Measurements from ENCODE around the gene OR2A1.
"Not testable (repeated sequence)": the region's sequence is repeated elsewhere in the genome, so short reads cannot be mapped to it uniquely, and the experiment has no call there.

Gene OR2A1

DNA sequence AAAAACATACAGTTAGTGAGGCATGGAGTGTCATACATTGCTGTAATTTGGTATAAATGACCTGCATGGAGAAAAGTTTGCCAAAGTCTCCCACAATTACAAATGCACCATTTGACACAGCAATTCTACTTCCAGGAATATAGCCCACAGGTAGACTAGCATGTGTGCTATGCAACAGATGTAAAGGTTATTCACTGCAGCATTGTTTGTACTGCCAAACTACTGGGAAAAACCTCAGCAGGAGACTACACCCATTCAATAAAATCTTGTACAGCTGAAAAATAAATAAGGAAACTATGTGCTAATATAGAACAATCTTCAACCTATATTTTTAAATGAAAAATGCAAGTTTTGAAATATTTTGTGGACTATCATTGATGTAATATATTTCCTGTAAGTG is 17.8 kb downstream of the OR2A1 start:
- DNase-seq, result not testable (repeated sequence)

- DNase-seq, result not testable (repeated sequence)
These were observed 19.2 kb downstream of the OR2A1 start for GRCh38 chr7:144331221-144331995.

DNA sequence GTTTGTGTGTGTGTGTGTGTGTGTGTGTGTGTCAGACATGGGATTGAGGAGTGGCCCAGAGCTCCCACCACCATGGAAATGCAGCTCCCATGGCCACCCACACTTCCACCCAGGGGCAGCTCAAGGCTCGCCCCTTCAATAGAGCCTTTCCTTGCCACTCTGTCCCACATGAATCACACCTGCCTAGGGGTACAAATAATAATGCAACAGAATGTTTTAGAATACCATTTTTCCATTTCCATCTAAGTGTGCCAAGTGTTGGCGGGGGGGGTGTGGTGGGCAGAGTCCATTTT is 19.7 kb downstream of the OR2A1 start:
- not testable (repeated sequence) for DNase-seq

DNA sequence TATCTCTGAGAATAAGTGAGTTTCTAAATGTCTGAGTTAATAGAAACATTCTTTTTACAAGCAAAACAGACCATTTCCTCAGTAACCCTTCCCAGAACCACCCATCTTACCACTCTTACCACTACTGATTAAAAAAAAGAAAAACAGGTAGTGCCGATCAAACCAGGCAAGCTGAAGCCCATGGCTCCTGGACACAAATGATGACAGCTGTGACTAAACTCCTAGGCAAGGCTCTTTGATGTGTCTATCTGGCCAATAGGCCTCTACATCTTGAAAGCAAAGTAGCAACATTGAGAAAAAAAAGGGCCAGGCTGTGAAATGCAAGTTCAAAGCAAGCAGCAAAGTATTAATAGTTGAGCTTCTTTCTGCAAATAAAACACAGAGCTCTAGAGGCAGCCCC is 36.4 kb downstream of the OR2A1 start:
- not testable (repeated sequence) for DNase-seq

DNA sequence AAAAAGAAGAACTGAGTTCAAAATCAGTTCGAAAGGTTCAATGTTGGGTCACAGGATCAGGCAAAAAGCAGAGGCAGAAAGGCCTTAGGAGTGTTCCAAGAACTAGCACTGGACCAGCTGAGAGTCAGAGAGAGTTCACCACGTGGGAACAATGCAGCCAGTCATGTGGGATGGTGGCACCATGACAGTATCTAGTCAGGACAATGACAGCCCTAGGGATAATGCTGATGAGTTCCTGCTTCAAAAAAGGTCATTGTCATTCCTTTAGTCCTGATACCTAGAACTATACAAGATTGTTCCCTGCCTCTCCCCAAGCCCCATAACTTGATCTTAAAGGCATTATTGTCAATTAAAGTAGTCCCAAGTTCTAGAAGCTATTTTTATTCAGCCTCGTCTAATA is 39.4 kb downstream of the OR2A1 start:
- DNase-seq, result not testable (repeated sequence)

GRCh38 chr7:144355176-144355822 is 43.1 kb downstream of the OR2A1 start, which contains the start of gene ARHGEF5:
Gene ARHGEF5 (plus strand): TSS chr7:144355402. CDS start chr7:144362670, 7,268 bp downstream.
- not testable (repeated sequence) for DNase-seq

DNA sequence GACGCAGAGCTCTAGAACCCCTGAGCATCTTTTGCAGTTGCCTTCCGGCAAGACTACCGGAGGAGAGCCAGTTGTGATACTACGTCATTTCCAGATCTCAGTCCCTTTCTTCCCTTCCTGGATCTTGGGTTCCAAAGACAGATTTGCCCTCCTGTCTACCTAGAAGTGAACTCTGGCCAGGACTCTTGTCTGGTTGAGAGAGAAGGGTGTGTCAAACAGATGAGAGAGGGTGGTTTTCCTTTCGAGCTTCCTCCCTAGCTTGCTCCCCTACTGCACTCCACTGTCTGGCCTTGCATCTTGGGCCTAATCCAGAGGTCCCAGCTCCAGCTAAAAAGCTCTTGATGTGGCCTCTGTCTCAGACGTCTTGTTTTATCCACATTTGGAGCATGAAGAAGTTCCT is 44.0 kb downstream of the OR2A1 start:
- DNase-seq, result not testable (repeated sequence)

- DNase-seq, result not testable (repeated sequence)
These were observed 44.6 kb downstream of the OR2A1 start for GRCh38 chr7:144356860-144357259.

DNA sequence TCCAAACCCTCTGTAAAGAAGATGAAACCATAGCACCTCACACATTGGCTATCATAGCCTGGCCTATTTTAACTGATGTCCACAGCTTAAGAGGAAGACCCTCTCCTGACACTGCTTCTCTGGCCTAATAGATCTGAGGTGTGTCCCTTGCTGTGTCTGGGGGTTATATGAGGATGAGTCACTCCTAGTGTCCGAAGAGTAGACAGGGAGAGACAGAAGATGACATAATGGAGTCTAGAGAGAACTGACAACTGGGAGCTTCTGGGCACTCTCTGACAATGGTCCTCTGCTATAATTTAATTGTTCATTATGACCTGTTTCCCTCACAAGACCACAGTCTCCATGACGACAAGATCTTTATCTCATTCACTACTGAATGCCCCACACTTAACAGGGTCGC is 49.8 kb downstream of the OR2A1 start:
- DNase-seq, result not testable (repeated sequence)

- not testable (repeated sequence) for DNase-seq
These were observed 53.3 kb downstream of the OR2A1 start for GRCh38 chr7:144365523-144365922.

DNA sequence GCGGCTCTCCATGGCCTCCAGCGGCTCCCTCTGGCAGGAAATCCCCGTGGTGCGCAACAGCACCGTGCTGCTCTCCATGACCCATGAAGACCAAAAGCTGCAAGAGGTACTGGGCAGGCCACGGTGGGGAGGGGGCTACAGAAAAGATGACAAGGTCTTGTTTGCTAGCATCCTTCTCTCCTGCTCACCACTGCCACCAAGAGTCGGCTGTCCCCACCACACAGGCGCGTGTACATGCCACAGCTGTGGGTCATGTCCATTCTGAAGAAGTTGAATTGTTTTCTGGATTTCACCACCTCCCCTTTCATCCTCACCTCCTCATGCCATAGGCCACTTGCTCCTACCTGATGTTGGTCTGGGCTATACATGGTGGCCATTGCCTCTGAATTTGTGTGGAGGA is 55.0 kb downstream of the OR2A1 start:
- DNase-seq, result not testable (repeated sequence)

- DNase-seq, result not testable (repeated sequence)
These were observed 57.0 kb downstream of the OR2A1 start for GRCh38 chr7:144369221-144369620.
